SH-SY5Y (cell line): Measurements from ENCODE around the gene TMEM260.

Experiments used
- GATA2 ChIP-seq: IDR thresholded peaks from 2 replicates; pipeline ENCODE4 v1.6.1; 2011; ENCODE audit warnings: mild to moderate bottlenecking, low read depth, low read length
- GATA3 ChIP-seq: IDR thresholded peaks from 2 replicates; pipeline ENCODE4 v1.6.1; 2011; ENCODE audit warnings: low read depth, mild to moderate bottlenecking, low read length, moderate library complexity

GRCh38 chr14:56678838-56679237 is 99.2 kb downstream of the TMEM260 start:
- TF ChIP-seq GATA2 (no peak), GATA3 (no peak)
